Measurements from ENCODE around the gene TANGO6. TPM values are rescaled to one million over a fixed set of nuclear protein-coding genes. Genes with fewer than 3 reads are reported as not detected.

TANGO6 gene
- total and polyA plus RNA-seq, 12 donors, result 1.9 to 17.9 (median 10.9) TPM

DNA sequence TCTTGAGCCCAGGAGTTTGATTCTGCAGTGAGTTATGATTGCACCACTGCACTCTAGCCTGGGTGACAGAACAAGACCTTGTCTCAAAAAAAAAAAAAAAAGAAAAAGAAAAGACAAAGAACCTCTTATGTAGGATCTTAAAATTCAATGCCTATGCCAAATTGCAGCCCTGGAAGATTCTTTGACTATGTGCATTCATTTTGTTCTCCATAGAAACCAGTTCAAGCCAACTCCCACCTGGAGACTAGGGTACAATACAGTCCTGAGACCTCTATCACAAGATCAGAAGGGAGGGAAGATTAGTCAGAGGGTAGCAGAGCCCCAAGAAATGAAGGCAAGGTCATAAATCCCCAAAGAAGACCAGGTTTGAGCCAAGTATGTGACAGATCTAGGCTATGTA is 171.5 kb downstream of the TANGO6 start:
- Histone ChIP-seq H3K36me3 (replicated peaks in 1 of 2) (no peaks in the 10 kb centered on the region), H3K9me3 (replicated peaks in 1 of 3) (no peaks in the 10 kb centered on the region), H3K4me1 (replicated peaks in 1 of 2) (peaks cover 0 to 8% of the 10 kb centered on the region in 2 donors), H3K4me3 (no peak overlapping the region), H3K27me3 (no peaks in the 10 kb centered on the region), H3K27ac (no peak overlapping the region)
- no peak for TF ChIP-seq POLR2A (IDR thresholded peaks at IDR 0.05)
- TF ChIP-seq, protein P1, sequence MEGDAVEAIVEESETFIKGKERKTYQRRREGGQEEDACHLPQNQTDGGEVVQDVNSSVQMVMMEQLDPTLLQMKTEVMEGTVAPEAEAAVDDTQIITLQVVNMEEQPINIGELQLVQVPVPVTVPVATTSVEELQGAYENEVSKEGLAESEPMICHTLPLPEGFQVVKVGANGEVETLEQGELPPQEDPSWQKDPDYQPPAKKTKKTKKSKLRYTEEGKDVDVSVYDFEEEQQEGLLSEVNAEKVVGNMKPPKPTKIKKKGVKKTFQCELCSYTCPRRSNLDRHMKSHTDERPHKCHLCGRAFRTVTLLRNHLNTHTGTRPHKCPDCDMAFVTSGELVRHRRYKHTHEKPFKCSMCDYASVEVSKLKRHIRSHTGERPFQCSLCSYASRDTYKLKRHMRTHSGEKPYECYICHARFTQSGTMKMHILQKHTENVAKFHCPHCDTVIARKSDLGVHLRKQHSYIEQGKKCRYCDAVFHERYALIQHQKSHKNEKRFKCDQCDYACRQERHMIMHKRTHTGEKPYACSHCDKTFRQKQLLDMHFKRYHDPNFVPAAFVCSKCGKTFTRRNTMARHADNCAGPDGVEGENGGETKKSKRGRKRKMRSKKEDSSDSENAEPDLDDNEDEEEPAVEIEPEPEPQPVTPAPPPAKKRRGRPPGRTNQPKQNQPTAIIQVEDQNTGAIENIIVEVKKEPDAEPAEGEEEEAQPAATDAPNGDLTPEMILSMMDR (IDR thresholded peaks at IDR 0.05), result no peak
- intact Hi-C loops (cut with DNase I), result no loop called here
- DNase-seq, result no peak

DNA sequence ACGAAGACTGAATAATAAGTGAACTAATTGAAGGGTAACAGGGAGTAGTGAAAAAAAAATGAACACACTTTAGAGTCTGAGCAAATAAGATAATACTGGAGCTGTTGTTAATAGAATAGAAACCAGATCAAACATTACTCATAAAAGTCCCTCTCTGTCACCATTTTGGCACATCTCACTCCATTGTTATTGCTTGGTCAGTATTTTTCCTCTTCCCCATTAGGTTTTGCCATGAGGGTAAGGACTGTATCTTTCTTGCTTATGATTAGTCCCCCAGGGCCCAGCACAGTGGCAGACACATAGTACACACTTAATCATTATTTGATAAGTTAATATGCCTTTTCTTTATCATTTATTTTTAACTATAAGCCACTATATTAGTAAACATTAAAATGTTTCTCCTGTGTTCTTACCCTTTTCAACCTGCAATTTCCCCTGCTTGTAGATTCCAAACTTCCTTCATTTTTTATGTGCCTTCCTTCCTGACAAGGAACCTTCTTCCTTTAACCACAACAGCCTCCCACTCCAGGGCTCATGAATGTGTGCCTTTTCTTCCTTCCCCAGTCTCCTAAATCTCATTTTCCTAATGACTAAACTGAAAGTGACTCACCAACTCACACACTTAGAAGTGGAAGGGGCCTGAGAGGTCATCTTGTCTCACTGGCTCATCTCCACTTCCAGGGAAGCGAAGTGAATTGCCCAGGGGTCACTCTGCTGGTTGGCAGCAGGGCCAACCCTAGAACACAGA is 173.9 kb downstream of the TANGO6 start:
- Histone ChIP-seq H3K27ac (peak overlapping the region in 3 of 5 donors; percentile 2 to 33 (median 14)), H3K9me3 (replicated peaks in 1 of 3) (no peaks in the 10 kb centered on the region), H3K4me3 (no peak overlapping the region), H3K36me3 (replicated peaks in 1 of 2) (no peaks in the 10 kb centered on the region), H3K27me3 (no peaks in the 10 kb centered on the region), H3K4me1 (replicated peaks in 1 of 2) (peaks cover 0 to 8% of the 10 kb centered on the region in 2 donors)
- intact Hi-C loops (cut with DNase I), result no loop called here
- 55 to 74% (median 69%) methylated on average over 2 of the region's 2 CpGs for WGBS, 4 donors
- TF ChIP-seq, protein P1 (IDR thresholded peaks at IDR 0.05), result no peak
- TF ChIP-seq POLR2A (IDR thresholded peaks at IDR 0.05), result no peak
- DNase-seq, result peak in 4 of 7 donors; percentile 21 to 54 (median 26)

DNA sequence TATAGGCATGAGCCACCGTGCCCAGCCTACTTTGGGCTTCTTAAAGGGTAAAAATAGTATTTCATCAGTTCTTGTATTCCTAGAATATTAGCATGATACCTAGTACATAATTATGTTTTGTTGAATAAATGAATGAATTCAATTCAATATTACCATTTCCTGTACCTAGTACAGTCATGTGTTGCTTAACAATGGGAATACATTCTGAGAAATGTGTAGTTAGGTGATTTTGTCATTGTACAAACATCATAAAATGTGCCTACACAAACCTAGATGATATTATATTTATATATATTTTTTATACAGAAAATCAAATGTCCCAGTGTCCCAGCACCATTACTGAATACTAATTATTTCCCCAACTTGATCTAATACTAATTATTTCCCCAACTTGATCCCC is 176.5 kb downstream of the TANGO6 start:
- peaks cover 0 to 8% of the 10 kb centered on the region in 2 donors for H3K4me1 ChIP-seq (replicated peaks in 1 of 2)
- no peak overlapping the region for H3K27ac ChIP-seq
- H3K9me3 ChIP-seq (replicated peaks in 1 of 3), result no peaks in the 10 kb centered on the region
- no peaks in the 10 kb centered on the region for H3K27me3 ChIP-seq
- no peaks in the 10 kb centered on the region for H3K36me3 ChIP-seq (replicated peaks in 1 of 2)
- intact Hi-C loops (cut with DNase I), result no loop called here
- no peak overlapping the region for H3K4me3 ChIP-seq
- TF ChIP-seq POLR2A (IDR thresholded peaks at IDR 0.05), result no peak
- TF ChIP-seq, protein P1 (IDR thresholded peaks at IDR 0.05), result no peak
- WGBS, 4 donors, result 90 to 100% (median 95%) methylated on average over 1 of the region's 1 CpG
- DNase-seq, result no peak

DNA sequence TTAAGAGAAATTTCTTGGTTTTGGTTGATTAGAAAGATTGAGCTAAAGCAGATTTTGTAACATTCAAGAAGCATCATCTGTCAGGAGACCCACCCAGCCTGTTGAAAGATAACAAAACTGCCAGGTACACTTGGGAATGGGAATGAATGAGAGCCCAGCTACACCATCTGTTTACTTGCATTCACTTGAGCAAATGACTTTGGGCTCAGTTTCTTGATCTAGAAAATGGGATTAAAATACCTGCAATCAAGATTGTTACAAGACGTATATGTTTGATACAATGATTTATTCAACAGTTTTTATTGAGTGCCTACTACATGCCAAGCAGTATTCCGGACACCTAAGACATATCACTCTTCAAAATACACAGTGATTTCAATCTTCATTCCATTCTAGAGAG is 185.8 kb downstream of the TANGO6 start:
- H3K27ac ChIP-seq, result no peak overlapping the region
- WGBS, 4 donors, result 95 to 100% (median 98%) methylated on average over 2 of the region's 2 CpGs
- no peak for TF ChIP-seq POLR2A (IDR thresholded peaks at IDR 0.05)
- TF ChIP-seq, protein P1 (IDR thresholded peaks at IDR 0.05), result no peak
- H3K36me3 ChIP-seq (replicated peaks in 1 of 2), result no peaks in the 10 kb centered on the region
- intact Hi-C loops (cut with DNase I), result no loop called here
- H3K4me1 ChIP-seq (replicated peaks in 1 of 2), result no peaks in the 10 kb centered on the region
- no peak overlapping the region for H3K4me3 ChIP-seq
- no peaks in the 10 kb centered on the region for H3K9me3 ChIP-seq (replicated peaks in 1 of 3)
- no peak for DNase-seq
- H3K27me3 ChIP-seq, result no peaks in the 10 kb centered on the region

All from adrenal gland (tissue), 12 donors.